Neural progenitor cell (in vitro differentiated cells): ENCODE measurements around the gene CD151.

ENCODE experiments used
- CTCF ChIP-seq: fragments of 200-600 bp; sonication (generic); IDR thresholded peaks from 2 replicates; pipeline ENCODE4 v1.5.1; 2017; ENCODE audit warnings: antibody characterized with exemption, mild to moderate bottlenecking
- EZH2 ChIP-seq: fragments of 200-600 bp; sonication (generic); IDR thresholded peaks from 2 replicates; pipeline ENCODE4 v1.6.1; 2017; ENCODE audit warnings: antibody characterized with exemption, mild to moderate bottlenecking, moderate library complexity

GRCh38 chr11:859394-860131 lies 26.8 kb downstream of the CD151 start:
- TF ChIP-seq CTCF (no peak), EZH2 (no peak)
